HepG2 (cell line): ENCODE data around the gene PADI1. TPM values are rescaled to one million over a fixed set of nuclear protein-coding genes. Genes with fewer than 3 reads are reported as not detected.

ENCODE experiments used
- ATAC-seq: fragments of 200-7000 bp; cut with Tn5 transposase; 3 replicates; pipeline ENCODE4 v1.9.1; 2020; ENCODE audit warnings: mild to moderate bottlenecking, moderate library complexity
- BruUV-seq: library from RNA; stranded (reverse); fragments of 400-500 nt; replicated peaks from 2 replicates; lab custom pipeline; 2021; lab: Mats Ljungman, UMichigan
- CTCF ChIA-PET: fragments of 300-600 bp; formaldehyde crosslinking; extraction: SDS; loops from one replicate; lab custom pipeline; 2021; ENCODE audit warnings: low total read pairs, inconsistent platforms, low intra/inter-chr PET ratio; lab: Yijun Ruan, JAX
- POLR2A ChIA-PET: fragments of 350-600 bp; sonication (Branson Sonifier 250); formaldehyde crosslinking; loops from one replicate; lab custom pipeline; 2020; ENCODE audit warnings: antibody characterized with exemption, inconsistent platforms; lab: Yijun Ruan, JAX
- DNase-seq: peaks from one replicate; pipeline ENCODE4 v3.0.0-alpha.2; 2015; ENCODE audit warnings: low spot score
- FAIRE-seq: peaks from 3 replicates; lab custom pipeline; 2011; peaks lifted over from hg19 to GRCh38; lab: Jason Lieb, UNC
- H2AFZ ChIP-seq: one replicate; pipeline ENCODE4 v1.6.1; 2011; ENCODE audit warnings: low read length, inconsistent platforms
- H3K27ac ChIP-seq: fragments of 300-600 bp; 3 replicates; pipeline ENCODE4 v1.8.0; 2011; ENCODE audit warnings: mixed run types, mild to moderate bottlenecking, mixed read lengths, low read length, inconsistent platforms; ENCODE audit not compliant: insufficient read depth; ENCODE audit errors: extremely low read length
- H3K27me3 ChIP-seq, 2 experiments: fragments of 200-600 bp in 1 of 2; 2 replicates in 1 of 2; 3 replicates in 1 of 2; pipeline versions ENCODE4 v1.6.0 to v1.8.0; 2011; ENCODE audit warnings: low read length in 2 of 2, mild to moderate bottlenecking in 2 of 2, moderate library complexity in 2 of 2, inconsistent platforms in 1 of 2; ENCODE audit not compliant: insufficient read depth in 2 of 2, control insufficient read depth in 1 of 2
- H3K36me3 ChIP-seq, 2 experiments: fragments of 200-600 bp in 1 of 2; replicated peaks in 1 of 2; 2 replicates in 1 of 2; 3 replicates in 1 of 2; pipeline versions ENCODE4 v1.5.1 to v1.8.0; 2011; ENCODE audit warnings: low read length in 2 of 2, inconsistent platforms in 1 of 2; ENCODE audit not compliant: insufficient read depth in 2 of 2, control insufficient read depth in 1 of 2
- H3K4me1 ChIP-seq: 2 replicates; pipeline ENCODE4 v1.5.1; 2012; ENCODE audit warnings: low read length, inconsistent platforms; ENCODE audit not compliant: insufficient read depth
- H3K4me2 ChIP-seq: 2 replicates; pipeline ENCODE4 v1.6.0; 2011; ENCODE audit warnings: low read depth, low read length, inconsistent platforms
- H3K4me3 ChIP-seq, 3 experiments: fragments of 200-600 bp in 1 of 3; sonication (generic), shearing (Covaris generic) in 1 of 3; replicated peaks in 1 of 3; 2 replicates each; pipeline ENCODE4 v1.5.1; 2011 to 2016; ENCODE audit warnings: low read length in 3 of 3, inconsistent platforms in 2 of 3, low read depth in 2 of 3, mild to moderate bottlenecking in 2 of 3, control low read depth in 1 of 3, mixed read lengths in 1 of 3; ENCODE audit not compliant: insufficient read depth in 1 of 3
- H3K79me2 ChIP-seq: one replicate; pipeline ENCODE4 v1.6.1; 2011; ENCODE audit warnings: low read length, inconsistent platforms; ENCODE audit not compliant: insufficient read depth
- H3K9ac ChIP-seq: 2 replicates; pipeline ENCODE4 v1.6.0; 2011; ENCODE audit warnings: mild to moderate bottlenecking, low read depth, low read length, inconsistent platforms; ENCODE audit not compliant: insufficient read depth
- H3K9me3 ChIP-seq: 2 replicates; pipeline ENCODE4 v1.5.1; 2012; ENCODE audit warnings: mild to moderate bottlenecking, low read length
- H4K20me1 ChIP-seq: 2 replicates; pipeline ENCODE4 v1.6.0; 2011; ENCODE audit warnings: inconsistent platforms, mild to moderate bottlenecking, low read length, moderate library complexity; ENCODE audit not compliant: insufficient read depth
- ETS1 ChIP-seq: sonication (generic); formaldehyde crosslinking; IDR thresholded peaks from 2 replicates; pipeline ENCODE4 v1.4.0; 2020; ENCODE audit warnings: missing genetic modification reagents
- GLMP ChIP-seq: sonication (generic); formaldehyde crosslinking; IDR thresholded peaks from 2 replicates; pipeline ENCODE4 v1.9.0; 2021; ENCODE audit warnings: missing genetic modification reagents, mild to moderate bottlenecking, borderline replicate concordance
- HNRNPH1 ChIP-seq: fragments of 200-400 bp; formaldehyde crosslinking; optimal IDR thresholded peaks from 2 replicates; pipeline ENCODE3; 2017; ENCODE audit warnings: mild to moderate bottlenecking, low read depth, low read length
- HOXA5 ChIP-seq: sonication (generic); formaldehyde crosslinking; IDR thresholded peaks from 2 replicates; pipeline ENCODE4 v1.4.0; 2020; ENCODE audit warnings: missing genetic modification reagents
- MIXL1 ChIP-seq: IDR thresholded peaks from 2 replicates; pipeline ENCODE4 v1.6.1; 2016
- NR2C2 ChIP-seq: sonication (generic); formaldehyde crosslinking; IDR thresholded peaks from 2 replicates; pipeline ENCODE4 v1.4.0; 2020; ENCODE audit warnings: missing genetic modification reagents, mild to moderate bottlenecking, moderate library complexity, borderline replicate concordance
- PAF1 ChIP-seq: IDR thresholded peaks from 2 replicates; pipeline ENCODE4 v1.6.1; 2016; ENCODE audit warnings: missing genetic modification reagents, missing compliant biosample characterization
- SNAPC4 ChIP-seq: sonication (generic); formaldehyde crosslinking; IDR thresholded peaks from 2 replicates; pipeline ENCODE4 v1.4.0; 2020; ENCODE audit warnings: mild to moderate bottlenecking, missing genetic modification reagents
- SNAPC5 ChIP-seq: sonication (generic); formaldehyde crosslinking; IDR thresholded peaks from 2 replicates; pipeline ENCODE4 v1.8.1; 2023; ENCODE audit warnings: mild to moderate bottlenecking, missing genetic modification reagents, borderline replicate concordance
- TCF7L2 ChIP-seq: IDR thresholded peaks from 2 replicates; pipeline ENCODE4 v1.6.1; 2011; ENCODE audit warnings: mild to moderate bottlenecking, low read depth, low read length, moderate library complexity
- ZNF205 ChIP-seq: IDR thresholded peaks from 2 replicates; pipeline ENCODE4 v1.6.1; 2018; ENCODE audit warnings: missing biosample characterization, missing genetic modification reagents
- ZNF430 ChIP-seq: sonication (generic); formaldehyde crosslinking; IDR thresholded peaks from 2 replicates; pipeline ENCODE4 v1.9.0; 2021; ENCODE audit warnings: mild to moderate bottlenecking, missing genetic modification reagents
- ZNF841 ChIP-seq: sonication (generic); formaldehyde crosslinking; IDR thresholded peaks from 2 replicates; pipeline ENCODE4 v1.8.1; 2023; ENCODE audit warnings: missing genetic modification reagents, borderline replicate concordance
- WGBS: methylation state at CpG from one replicate; pipeline ENCODE4 v1.1.6; 2017; ENCODE audit warnings: low lambda C conversion rate; 5-methylcytosine and 5-hydroxymethylcytosine counted together
- in situ Hi-C: cut with HindIII; loops from 2 replicates; pipeline ENCODE4 v1.10.0; 2017; ENCODE audit warnings: low pct_unique_long_range_greater_than_20kb; ENCODE audit not compliant: extremely low pct_ligation_motif_present
- intact Hi-C: fragments of 100-400 bp; cut with micrococcal nuclease; formaldehyde crosslinking; loops from one replicate; pipeline ENCODE4 v1.10.0; 2022; ENCODE audit not compliant: unreplicated experiment
- polyA plus RNA-seq, 8 experiments: library from polyadenylated mRNA; depleted of rRNA in 3 of 8; stranded (reverse) in 7 of 8; unstranded in 1 of 8; fragments of >200 nt; fragmentation: Illumina TruSeq in 4 of 8; extraction: Trizol in 4 of 8; gene quantifications; 2 replicates each; pipeline versions ENCODE4 v1.2.1 to v1.2.3, GENCODE V29; 2011 to 2016; ENCODE audit warnings: low read depth in 4 of 8, missing spikeins in 1 of 8, mixed read lengths in 1 of 8; ENCODE audit not compliant: insufficient read depth in 1 of 8
- total RNA-seq, 5 experiments: library from RNA; depleted of rRNA; stranded (reverse); fragments of >200 nt; fragmentation: Illumina TruSeq; extraction: Trizol; gene quantifications; 2 replicates each; pipeline ENCODE4 v1.2.3, GENCODE V29; 2016; ENCODE audit warnings: low read depth in 1 of 5
- TF ChIP-seq, protein P1 (sequence below): sonication (generic); formaldehyde crosslinking; conservative IDR thresholded peaks from 2 replicates; pipeline ENCODE4 v1.4.0; 2020; ENCODE audit warnings: missing genetic modification reagents
- TF ChIP-seq, protein P2 (sequence below): sonication (generic); formaldehyde crosslinking; IDR thresholded peaks from 2 replicates; pipeline ENCODE4 v1.8.0; 2022; ENCODE audit warnings: mild to moderate bottlenecking, missing genetic modification reagents

The PADI1 gene
- total and polyA plus RNA-seq, 2 of the 13 experiments (the other 11 are each of a cell fraction or from before 2014, with no cell fraction given): not detected

DNA sequence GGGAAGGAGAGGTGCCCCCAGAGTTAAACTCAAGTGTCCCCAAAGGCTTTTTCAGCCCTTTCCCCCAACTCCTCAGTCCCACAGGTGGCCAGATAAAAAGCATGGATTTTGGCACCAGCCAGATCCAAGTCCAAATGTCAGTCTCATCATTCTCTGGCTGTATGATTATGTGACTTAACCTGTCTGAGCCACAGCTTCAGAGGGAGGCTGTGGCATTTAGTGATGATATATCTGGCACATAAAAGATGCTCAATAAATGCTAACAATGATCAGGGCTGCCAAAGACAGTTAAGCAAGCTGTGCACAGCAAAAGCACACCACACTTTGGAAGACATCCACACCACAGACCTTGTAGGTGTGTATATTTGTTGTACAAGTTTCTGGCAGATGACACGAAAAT, 38.3 kb downstream of the PADI1 start:
- H3K4me2 ChIP-seq: no peak overlapping the region
- FAIRE-seq: no peak
- 0% methylated on average over 1 of the region's 1 CpG for WGBS
- H4K20me1 ChIP-seq: no peaks in the 10 kb centered on the region
- no peak for ATAC-seq
- POLR2A ChIA-PET: no interaction called here
- CTCF ChIA-PET: no interaction called here
- H3K27ac ChIP-seq: no peak overlapping the region
- no peak overlapping the region for H3K4me3 ChIP-seq
- in situ Hi-C loops (loop anchor here (25.0 kb wide), 1 partner anchor 281 kb away; no protein-coding TSS in a partner anchor), intact Hi-C loops (no loop called here)
- no peaks in the 10 kb centered on the region for H3K9me3 ChIP-seq
- no peak overlapping the region for H2AFZ ChIP-seq
- DNase-seq: no peak
- H3K36me3 ChIP-seq: no peaks in the 10 kb centered on the region
- no peaks in the 10 kb centered on the region for H3K4me1 ChIP-seq
- peaks cover 4 to 34% of the 10 kb centered on the region in 2 experiments; a peak in 3 of 5 replicates for H3K27me3 ChIP-seq
- no TSS peak for BruUV-seq
- H3K9ac ChIP-seq: no peak overlapping the region
- H3K79me2 ChIP-seq: no peaks in the 10 kb centered on the region
- no peak for TF ChIP-seq HNRNPH1
- no peak for TF ChIP-seq ZNF841 (CRISPR knock-in tag)
- TF ChIP-seq, protein P1, sequence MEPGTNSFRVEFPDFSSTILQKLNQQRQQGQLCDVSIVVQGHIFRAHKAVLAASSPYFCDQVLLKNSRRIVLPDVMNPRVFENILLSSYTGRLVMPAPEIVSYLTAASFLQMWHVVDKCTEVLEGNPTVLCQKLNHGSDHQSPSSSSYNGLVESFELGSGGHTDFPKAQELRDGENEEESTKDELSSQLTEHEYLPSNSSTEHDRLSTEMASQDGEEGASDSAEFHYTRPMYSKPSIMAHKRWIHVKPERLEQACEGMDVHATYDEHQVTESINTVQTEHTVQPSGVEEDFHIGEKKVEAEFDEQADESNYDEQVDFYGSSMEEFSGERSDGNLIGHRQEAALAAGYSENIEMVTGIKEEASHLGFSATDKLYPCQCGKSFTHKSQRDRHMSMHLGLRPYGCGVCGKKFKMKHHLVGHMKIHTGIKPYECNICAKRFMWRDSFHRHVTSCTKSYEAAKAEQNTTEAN (CRISPR knock-in tag): no peak
- no peak for TF ChIP-seq TCF7L2
- TF ChIP-seq GLMP (CRISPR knock-in tag): no peak
- no peak for TF ChIP-seq ETS1 (CRISPR knock-in tag)
- no peak for TF ChIP-seq SNAPC4 (CRISPR knock-in tag)
- no peak for TF ChIP-seq PAF1 (CRISPR knock-in tag)
- TF ChIP-seq, protein P2, sequence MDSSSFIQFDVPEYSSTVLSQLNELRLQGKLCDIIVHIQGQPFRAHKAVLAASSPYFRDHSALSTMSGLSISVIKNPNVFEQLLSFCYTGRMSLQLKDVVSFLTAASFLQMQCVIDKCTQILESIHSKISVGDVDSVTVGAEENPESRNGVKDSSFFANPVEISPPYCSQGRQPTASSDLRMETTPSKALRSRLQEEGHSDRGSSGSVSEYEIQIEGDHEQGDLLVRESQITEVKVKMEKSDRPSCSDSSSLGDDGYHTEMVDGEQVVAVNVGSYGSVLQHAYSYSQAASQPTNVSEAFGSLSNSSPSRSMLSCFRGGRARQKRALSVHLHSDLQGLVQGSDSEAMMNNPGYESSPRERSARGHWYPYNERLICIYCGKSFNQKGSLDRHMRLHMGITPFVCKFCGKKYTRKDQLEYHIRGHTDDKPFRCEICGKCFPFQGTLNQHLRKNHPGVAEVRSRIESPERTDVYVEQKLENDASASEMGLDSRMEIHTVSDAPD: no peak
- TF ChIP-seq SNAPC5 (CRISPR knock-in tag): no peak
- TF ChIP-seq ZNF205: no peak
- no peak for TF ChIP-seq ZNF430 (CRISPR knock-in tag)
- TF ChIP-seq MIXL1 (CRISPR knock-in tag): no peak
- TF ChIP-seq NR2C2 (CRISPR knock-in tag): no peak
- TF ChIP-seq HOXA5: no peak
